ENCODE results near the gene UNC5CL. TPM values are rescaled to one million over a fixed set of nuclear protein-coding genes. Genes with fewer than 3 reads are reported as not detected.

UNC5CL gene
- total RNA-seq, 1 experiment from 2014 or later, result 0.81 TPM

DNA sequence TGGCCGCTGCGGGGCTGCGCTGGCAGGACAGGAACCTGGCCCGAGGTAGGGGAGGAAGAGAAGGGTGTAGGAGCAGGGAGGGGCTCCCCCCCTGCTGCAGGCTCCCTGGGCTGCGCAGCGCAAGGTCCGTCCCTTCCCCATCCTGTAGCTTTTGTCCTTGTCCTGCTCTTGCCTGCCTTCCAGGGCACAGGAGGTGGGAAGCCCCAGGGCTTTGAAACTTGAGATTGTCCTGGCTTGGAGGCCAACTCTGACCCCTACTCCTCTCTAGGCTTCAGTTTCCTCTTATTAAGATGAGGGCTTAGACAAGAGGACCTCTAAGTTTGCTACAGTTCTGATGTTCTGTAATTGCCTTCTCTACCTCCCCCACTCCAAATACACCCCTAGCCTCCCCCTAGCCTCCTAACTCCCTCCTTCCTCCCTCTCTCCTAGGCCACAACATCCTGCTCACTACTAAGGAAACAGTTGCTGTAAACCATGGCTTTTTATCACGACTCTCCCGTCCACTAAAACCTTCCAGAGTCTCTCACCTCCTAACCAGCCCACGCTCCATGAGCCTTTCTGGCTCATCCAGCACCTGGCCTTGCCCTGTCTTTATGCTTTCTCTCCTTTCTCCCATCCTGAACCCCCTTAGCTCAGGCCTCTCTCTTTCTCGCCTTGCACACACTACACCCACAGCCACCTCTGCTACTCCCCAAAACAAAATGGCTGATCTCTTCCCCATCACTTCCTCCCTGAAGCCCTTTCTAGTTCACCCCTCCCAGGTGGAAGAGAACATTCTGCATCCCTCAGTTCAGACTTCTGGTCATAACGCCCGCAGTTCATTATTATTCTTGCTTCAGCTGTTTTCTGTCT lies 10.2 kb downstream of the UNC5CL start:
- no peak overlapping the region for H2BK5ac ChIP-seq (ENCODE audit: insufficient read length, low read length)
- no peaks in the 10 kb centered on the region for H3K79me2 ChIP-seq (ENCODE audit: insufficient read depth, low read length)
- H3K9me3 Mint-ChIP-seq, result no peaks in the 10 kb centered on the region
- no peak overlapping the region for H2AK5ac ChIP-seq (ENCODE audit: insufficient read length, low read length)
- H2BK20ac ChIP-seq (ENCODE audit: low read depth, low read length, poor library complexity, severe bottlenecking), result no peak overlapping the region
- H3K4ac ChIP-seq (ENCODE audit: low read depth, low read length), result no peak overlapping the region
- H3K18ac ChIP-seq (ENCODE audit: insufficient read length, low read depth, low read length), result peak overlapping the region; percentile 81
- H4K8ac ChIP-seq (replicated peaks; ENCODE audit: insufficient read length, low read depth, low read length), result no peak overlapping the region
- H3K9ac ChIP-seq (ENCODE audit: extremely low read depth, insufficient read length, low read length), result peak overlapping the region; percentile 5
- H3K27me3 Mint-ChIP-seq (ENCODE audit: low read depth), result no peaks in the 10 kb centered on the region
- no peak overlapping the region for H2BK120ac ChIP-seq (ENCODE audit: low read depth, low read length, poor library complexity, severe bottlenecking)
- H3K9me3 ChIP-seq (ENCODE audit: control insufficient read depth, low read depth, low read length), result no peaks in the 10 kb centered on the region
- peak overlapping the region; percentile 61 to 68 for H3K4me3 Mint-ChIP-seq
- H3K56ac ChIP-seq (ENCODE audit: insufficient read length, low read depth, low read length), result no peak overlapping the region
- no peaks in the 10 kb centered on the region for H3K27me3 ChIP-seq (ENCODE audit: insufficient read depth, low read length)
- H3K79me1 ChIP-seq (ENCODE audit: insufficient read depth, low read depth, low read length, poor library complexity, severe bottlenecking), result no peaks in the 10 kb centered on the region
- H3K36me3 Mint-ChIP-seq (ENCODE audit: insufficient read depth in 1 of 3, low read depth in 3 of 3), result 0 out of 7 replicates have a peak, but pooled peaks cover 0 to 4% (median 0%) of the 10 kb centered on the region in 3 experiments
- no peak overlapping the region for H2AFZ ChIP-seq (ENCODE audit: low read length)
- peaks cover 22% of the 10 kb centered on the region in 2 experiments for H3K4me1 Mint-ChIP-seq
- no peak overlapping the region for H4K91ac ChIP-seq (ENCODE audit: insufficient read length, low read depth, low read length)
- DNase-seq, result peak; percentile 76
- peak overlapping the region; percentile 61 for H3K4me2 ChIP-seq (ENCODE audit: insufficient read depth, insufficient read length, low read length)
- no peak for TF ChIP-seq CTCF (conservative IDR thresholded peaks at IDR 0.05)
- no peak overlapping the region for H2BK15ac ChIP-seq (ENCODE audit: low read depth, low read length)
- peaks cover 8% of the 10 kb centered on the region for H3K23me2 ChIP-seq (ENCODE audit: insufficient read length, low read depth, low read length, poor library complexity, severe bottlenecking)
- no CpG with 5 or more reads among the region's 13 CpGs for WGBS (ENCODE audit: extremely low coverage, insufficient read length, low lambda C conversion rate)
- no peak overlapping the region for H4K5ac ChIP-seq (ENCODE audit: insufficient read length, low read depth, low read length)
- H3T11ph ChIP-seq (ENCODE audit: low read length), result peak overlapping the region; percentile 73
- H3K23ac ChIP-seq (ENCODE audit: insufficient read length, low read depth, low read length), result no peak overlapping the region
- H3K27ac ChIP-seq (ENCODE audit: insufficient read length, low read depth, low read length), result no peak overlapping the region
- H2BK12ac ChIP-seq (ENCODE audit: insufficient read length, low read depth, low read length), result no peak overlapping the region
- H3K27ac Mint-ChIP-seq, result peak overlapping the region in 1 of 3 experiments; percentile 63; a peak in 1 of 7 replicates
- peak overlapping the region; percentile 91 for H3K14ac ChIP-seq (ENCODE audit: insufficient read depth, low read length)
- peaks cover 8% of the 10 kb centered on the region for H3K4me1 ChIP-seq (ENCODE audit: insufficient read depth, low read length)
- no peaks in the 10 kb centered on the region for H4K20me1 ChIP-seq (ENCODE audit: control insufficient read depth, insufficient read depth, insufficient read length)
